Stomach smooth muscle (tissue), 2 donors: Measurements from ENCODE around the gene RFX3.

ENCODE experiments used
- H3K27ac ChIP-seq: one replicate; pipeline ENCODE4 v1.7.0; 2013; ENCODE audit warnings: mild to moderate bottlenecking, low read length, inconsistent platforms
- H3K27me3 ChIP-seq, 2 donors: one replicate each; pipeline ENCODE4 v1.7.0; 2013; ENCODE audit warnings: low read length in 2 of 2; ENCODE audit not compliant: insufficient read depth in 2 of 2, control insufficient read depth in 1 of 2
- H3K36me3 ChIP-seq, 2 donors: one replicate each; pipeline ENCODE4 v1.7.0; 2013; ENCODE audit warnings: low read length in 2 of 2; ENCODE audit not compliant: control insufficient read depth in 2 of 2, insufficient read depth in 2 of 2
- H3K4me1 ChIP-seq: one replicate; pipeline ENCODE4 v1.7.0; 2013; ENCODE audit warnings: low read length; ENCODE audit not compliant: control insufficient read depth, insufficient read depth
- H3K4me3 ChIP-seq, 2 donors: one replicate each; pipeline ENCODE4 v1.7.0; 2013; ENCODE audit warnings: low read length in 2 of 2
- H3K9ac ChIP-seq, 2 donors: one replicate each; pipeline ENCODE4 v1.7.0; 2013; ENCODE audit warnings: low read length in 2 of 2, mild to moderate bottlenecking in 1 of 2
- H3K9me3 ChIP-seq, 2 donors: one replicate each; pipeline ENCODE4 v1.7.0; 2013; ENCODE audit warnings: low read length in 2 of 2; ENCODE audit not compliant: control insufficient read depth in 2 of 2
- donor health status: healthy.
- donor health status: Pancreatic carcinoma.

RFX3 gene

GRCh38 chr9:3433754-3434153 lies 92.0 kb downstream of the RFX3 start:
- Histone ChIP-seq H3K27me3 (no peaks in the 10 kb centered on the region), H3K9me3 (no peaks in the 10 kb centered on the region), H3K9ac (no peak overlapping the region), H3K4me1 (no peaks in the 10 kb centered on the region), H3K4me3 (no peak overlapping the region), H3K27ac (no peak overlapping the region), H3K36me3 (no peaks in the 10 kb centered on the region)

- no peaks in the 10 kb centered on the region for H3K27me3 ChIP-seq
- no peak overlapping the region for H3K9ac ChIP-seq
- no peaks in the 10 kb centered on the region for H3K4me1 ChIP-seq
- no peak overlapping the region for H3K27ac ChIP-seq
- H3K4me3 ChIP-seq, result no peak overlapping the region
- H3K9me3 ChIP-seq, result no peaks in the 10 kb centered on the region
- H3K36me3 ChIP-seq, result no peaks in the 10 kb centered on the region
Observed at GRCh38 chr9:3433066-3433465, 92.7 kb downstream of the RFX3 start.

GRCh38 chr9:3431890-3432289 lies 93.9 kb downstream of the RFX3 start:
- Histone ChIP-seq H3K36me3 (no peaks in the 10 kb centered on the region), H3K9me3 (no peaks in the 10 kb centered on the region), H3K9ac (no peak overlapping the region), H3K27me3 (no peaks in the 10 kb centered on the region), H3K4me3 (no peak overlapping the region), H3K4me1 (no peaks in the 10 kb centered on the region), H3K27ac (no peak overlapping the region)

- Histone ChIP-seq H3K27ac (no peak overlapping the region), H3K36me3 (no peaks in the 10 kb centered on the region), H3K9ac (no peak overlapping the region), H3K4me3 (no peak overlapping the region), H3K9me3 (no peaks in the 10 kb centered on the region), H3K4me1 (no peaks in the 10 kb centered on the region), H3K27me3 (no peaks in the 10 kb centered on the region)
Observed at GRCh38 chr9:3419893-3420292, 105.9 kb downstream of the RFX3 start.

GRCh38 chr9:3415906-3416305 lies 109.9 kb downstream of the RFX3 start:
- Histone ChIP-seq H3K4me1 (no peaks in the 10 kb centered on the region), H3K36me3 (no peaks in the 10 kb centered on the region), H3K27ac (no peak overlapping the region), H3K9ac (no peak overlapping the region), H3K4me3 (no peak overlapping the region), H3K9me3 (no peaks in the 10 kb centered on the region), H3K27me3 (no peaks in the 10 kb centered on the region)

GRCh38 chr9:3413984-3414383 lies 111.8 kb downstream of the RFX3 start:
- Histone ChIP-seq H3K27me3 (no peaks in the 10 kb centered on the region), H3K9ac (no peak overlapping the region), H3K9me3 (no peaks in the 10 kb centered on the region), H3K27ac (no peak overlapping the region), H3K36me3 (no peaks in the 10 kb centered on the region), H3K4me3 (no peak overlapping the region), H3K4me1 (no peaks in the 10 kb centered on the region)

- Histone ChIP-seq H3K27me3 (no peaks in the 10 kb centered on the region), H3K4me1 (no peaks in the 10 kb centered on the region), H3K9ac (no peak overlapping the region), H3K9me3 (no peaks in the 10 kb centered on the region), H3K27ac (no peak overlapping the region), H3K36me3 (no peaks in the 10 kb centered on the region), H3K4me3 (no peak overlapping the region)
Observed at GRCh38 chr9:3410461-3410860, 115.3 kb downstream of the RFX3 start.

GRCh38 chr9:3409453-3409852 lies 116.3 kb downstream of the RFX3 start:
- Histone ChIP-seq H3K4me1 (no peaks in the 10 kb centered on the region), H3K4me3 (no peak overlapping the region), H3K27ac (no peak overlapping the region), H3K9ac (no peak overlapping the region), H3K36me3 (no peaks in the 10 kb centered on the region), H3K27me3 (no peaks in the 10 kb centered on the region), H3K9me3 (no peaks in the 10 kb centered on the region)

- H3K36me3 ChIP-seq, result no peaks in the 10 kb centered on the region
- H3K9ac ChIP-seq, result no peak overlapping the region
- no peaks in the 10 kb centered on the region for H3K27me3 ChIP-seq
- H3K4me1 ChIP-seq, result no peaks in the 10 kb centered on the region
- no peak overlapping the region for H3K27ac ChIP-seq
- no peaks in the 10 kb centered on the region for H3K9me3 ChIP-seq
- H3K4me3 ChIP-seq, result no peak overlapping the region
Observed at GRCh38 chr9:3403315-3403714, 122.5 kb downstream of the RFX3 start.

- Histone ChIP-seq H3K27ac (no peak overlapping the region), H3K9ac (no peak overlapping the region), H3K4me3 (no peak overlapping the region), H3K4me1 (no peaks in the 10 kb centered on the region), H3K9me3 (no peaks in the 10 kb centered on the region), H3K36me3 (no peaks in the 10 kb centered on the region), H3K27me3 (no peaks in the 10 kb centered on the region)
Observed at GRCh38 chr9:3401221-3401954, 124.4 kb downstream of the RFX3 start.

- H3K9me3 ChIP-seq, result no peaks in the 10 kb centered on the region
- H3K27me3 ChIP-seq, result no peaks in the 10 kb centered on the region
- H3K4me1 ChIP-seq, result no peaks in the 10 kb centered on the region
- no peak overlapping the region for H3K27ac ChIP-seq
- H3K4me3 ChIP-seq, result no peak overlapping the region
- H3K36me3 ChIP-seq, result peaks cover 0 to 5% of the 10 kb centered on the region in 2 donors
- H3K9ac ChIP-seq, result no peak overlapping the region
Observed at GRCh38 chr9:3398232-3398648, 127.6 kb downstream of the RFX3 start.
